Trophoblast cell (in vitro differentiated cells and primary cell): ENCODE results near the gene RHBDL1.

Experiments used
- DNase-seq, 2 donors: peaks; one replicate each; pipeline ENCODE4 v3.0.0-alpha.2; 2016
- H2AFZ ChIP-seq: 2 replicates; pipeline ENCODE4 v1.6.1; 2013; ENCODE audit warnings: low read length, moderate library complexity, mild to moderate bottlenecking; ENCODE audit not compliant: insufficient read depth, poor library complexity
- H2AK5ac ChIP-seq: 2 replicates; pipeline ENCODE4 v1.6.1; 2013; ENCODE audit warnings: mild to moderate bottlenecking, low read length
- H2BK120ac ChIP-seq: 2 replicates; pipeline ENCODE4 v1.6.1; 2013; ENCODE audit warnings: low read length, mild to moderate bottlenecking, moderate library complexity; ENCODE audit not compliant: insufficient read depth, poor library complexity
- H2BK12ac ChIP-seq: 2 replicates; pipeline ENCODE4 v1.6.1; 2013; ENCODE audit warnings: mild to moderate bottlenecking, low read length, moderate library complexity
- H2BK5ac ChIP-seq: 2 replicates; pipeline ENCODE4 v1.6.1; 2013; ENCODE audit warnings: low read length, low read depth, moderate library complexity, mild to moderate bottlenecking; ENCODE audit not compliant: poor library complexity
- H3K14ac ChIP-seq: 2 replicates; pipeline ENCODE4 v1.6.1; 2013; ENCODE audit warnings: mild to moderate bottlenecking, low read length
- H3K18ac ChIP-seq: 2 replicates; pipeline ENCODE4 v1.6.1; 2013; ENCODE audit warnings: mild to moderate bottlenecking, low read length
- H3K23ac ChIP-seq: 2 replicates; pipeline ENCODE4 v1.6.1; 2013; ENCODE audit warnings: low read length
- H3K27ac ChIP-seq: 2 replicates; pipeline ENCODE4 v1.5.1; 2013; ENCODE audit warnings: low read depth, mild to moderate bottlenecking, inconsistent platforms, low read length, moderate library complexity
- H3K27me3 ChIP-seq: 2 replicates; pipeline ENCODE4 v1.6.1; 2013; ENCODE audit warnings: inconsistent platforms, mild to moderate bottlenecking, low read length, moderate library complexity; ENCODE audit not compliant: insufficient read depth
- H3K36me3 ChIP-seq, 2 experiments: 1 replicate in 1 of 2; 2 replicates in 1 of 2; pipeline ENCODE4 v1.6.1; 2013; ENCODE audit warnings: low read length in 2 of 2, mild to moderate bottlenecking in 2 of 2, moderate library complexity in 1 of 2; ENCODE audit not compliant: insufficient read depth in 2 of 2, control insufficient read depth in 1 of 2
- H3K4ac ChIP-seq: 2 replicates; pipeline ENCODE4 v1.6.1; 2013; ENCODE audit warnings: low read depth, mild to moderate bottlenecking, low read length, moderate library complexity
- H3K4me1 ChIP-seq, 2 experiments: 1 replicate in 1 of 2; 2 replicates in 1 of 2; pipeline ENCODE4 v1.6.1; 2013; ENCODE audit warnings: low read length in 2 of 2, mild to moderate bottlenecking in 2 of 2, moderate library complexity in 1 of 2; ENCODE audit not compliant: insufficient read depth in 2 of 2, control insufficient read depth in 1 of 2
- H3K4me2 ChIP-seq: 2 replicates; pipeline ENCODE4 v1.6.1; 2013; ENCODE audit warnings: inconsistent platforms, mild to moderate bottlenecking, low read length, moderate library complexity
- H3K4me3 ChIP-seq: 2 replicates; pipeline ENCODE4 v1.5.1; 2013; ENCODE audit warnings: mild to moderate bottlenecking, low read depth, low read length, inconsistent platforms
- H3K79me1 ChIP-seq: one replicate; pipeline ENCODE4 v1.6.1; 2013; ENCODE audit warnings: low read length
- H3K79me2 ChIP-seq: 2 replicates; pipeline ENCODE4 v1.6.1; 2013; ENCODE audit warnings: low read length, mild to moderate bottlenecking; ENCODE audit not compliant: control insufficient read depth, insufficient read depth, poor library complexity
- H3K9ac ChIP-seq: 2 replicates; pipeline ENCODE4 v1.6.1; 2013; ENCODE audit warnings: mild to moderate bottlenecking, low read length
- H3K9me3 ChIP-seq: 2 replicates; pipeline ENCODE4 v1.6.1; 2013; ENCODE audit warnings: low read depth, mild to moderate bottlenecking, control low read depth, inconsistent platforms, low read length; ENCODE audit not compliant: insufficient read depth
- H4K12ac ChIP-seq: 2 replicates; pipeline ENCODE4 v1.6.1; 2013; ENCODE audit warnings: low read depth, mild to moderate bottlenecking, low read length, moderate library complexity
- H4K8ac ChIP-seq: 2 replicates; pipeline ENCODE4 v1.6.1; 2013; ENCODE audit warnings: low read depth, mild to moderate bottlenecking, low read length, moderate library complexity
- H4K91ac ChIP-seq: one replicate; pipeline ENCODE4 v1.6.1; 2013; ENCODE audit warnings: low read depth, mild to moderate bottlenecking, low read length, moderate library complexity
- WGBS: extraction: QIAGEN DNeasy Blood & Tissue Kit; methylation state at CpG from one replicate; pipeline ENCODE4 v1.1.7; 2013; ENCODE audit warnings: missing lambda C conversion rate; ENCODE audit not compliant: insufficient read length, insufficient coverage; ENCODE audit errors: extremely low coverage; 5-methylcytosine and 5-hydroxymethylcytosine counted together

RHBDL1 gene

GRCh38 chr16:693766-694165 lies 18.3 kb downstream of the RHBDL1 start:
- Histone ChIP-seq H3K9me3 (peaks cover 14% of the 10 kb centered on the region), H2BK5ac (no peak overlapping the region), H2BK12ac (no peak overlapping the region), H3K79me2 (peaks cover 4% of the 10 kb centered on the region), H3K79me1 (peaks cover 5% of the 10 kb centered on the region), H4K12ac (no peak overlapping the region), H3K23ac (no peak overlapping the region), H3K27me3 (peaks cover 33% of the 10 kb centered on the region), H4K8ac (no peak overlapping the region), H3K18ac (no peak overlapping the region), H3K4ac (no peak overlapping the region), H2AFZ (no peak overlapping the region), H3K9ac (no peak overlapping the region), H4K91ac (no peak overlapping the region), H2AK5ac (no peak overlapping the region), H3K4me1 (peaks cover 11 to 21% of the 10 kb centered on the region in 2 experiments), H3K4me3 (no peak overlapping the region), H3K27ac (no peak overlapping the region), H2BK120ac (no peak overlapping the region), H3K36me3 (no peaks in the 10 kb centered on the region), H3K14ac (no peak overlapping the region), H3K4me2 (no peak overlapping the region)
- DNase-seq: no peak
- WGBS: no CpG with 5 or more reads among the region's 37 CpGs

- Histone ChIP-seq H2BK120ac (no peak overlapping the region), H3K4me3 (no peak overlapping the region), H3K9ac (no peak overlapping the region), H3K4ac (no peak overlapping the region), H3K14ac (no peak overlapping the region), H3K79me1 (peaks cover 5% of the 10 kb centered on the region), H3K27ac (no peak overlapping the region), H3K23ac (no peak overlapping the region), H3K4me1 (peaks cover 11 to 17% of the 10 kb centered on the region in 2 experiments), H3K36me3 (no peaks in the 10 kb centered on the region), H2BK5ac (no peak overlapping the region), H2BK12ac (no peak overlapping the region), H2AFZ (no peak overlapping the region), H2AK5ac (no peak overlapping the region), H4K91ac (no peak overlapping the region), H3K4me2 (no peak overlapping the region), H4K12ac (no peak overlapping the region), H3K18ac (no peak overlapping the region), H3K9me3 (peaks cover 14% of the 10 kb centered on the region), H3K27me3 (peaks cover 33% of the 10 kb centered on the region), H4K8ac (no peak overlapping the region), H3K79me2 (peaks cover 4% of the 10 kb centered on the region)
- peak; percentile 90 to 94 for DNase-seq
- no CpG with 5 or more reads among the region's 64 CpGs for WGBS
These were observed 18.9 kb downstream of the RHBDL1 start for GRCh38 chr16:694187-694862.

GRCh38 chr16:694863-695354 lies 19.4 kb downstream of the RHBDL1 start:
- H3K4me3 ChIP-seq: peak overlapping the region; percentile 25
- H3K9me3 ChIP-seq: peaks cover 14% of the 10 kb centered on the region
- H3K27ac ChIP-seq: no peak overlapping the region
- no peak overlapping the region for H2BK120ac ChIP-seq
- H4K91ac ChIP-seq: no peak overlapping the region
- H2BK12ac ChIP-seq: no peak overlapping the region
- H4K8ac ChIP-seq: no peak overlapping the region
- no peak overlapping the region for H3K18ac ChIP-seq
- peaks cover 5 to 12% of the 10 kb centered on the region in 2 experiments for H3K4me1 ChIP-seq
- peaks cover 2% of the 10 kb centered on the region for H3K79me2 ChIP-seq
- no peak overlapping the region for H3K23ac ChIP-seq
- no peak overlapping the region for H2AK5ac ChIP-seq
- H3K14ac ChIP-seq: no peak overlapping the region
- peaks cover 33% of the 10 kb centered on the region for H3K27me3 ChIP-seq
- no peak overlapping the region for H2BK5ac ChIP-seq
- no peak for DNase-seq
- H3K36me3 ChIP-seq: no peaks in the 10 kb centered on the region
- peaks cover 3% of the 10 kb centered on the region for H3K79me1 ChIP-seq
- no peak overlapping the region for H3K4ac ChIP-seq
- H3K4me2 ChIP-seq: no peak overlapping the region
- H4K12ac ChIP-seq: no peak overlapping the region
- H3K9ac ChIP-seq: no peak overlapping the region
- no CpG with 5 or more reads among the region's 37 CpGs for WGBS
- no peak overlapping the region for H2AFZ ChIP-seq

- Histone ChIP-seq H3K9ac (no peak overlapping the region), H3K14ac (no peak overlapping the region), H2AFZ (no peak overlapping the region), H2BK12ac (no peak overlapping the region), H3K4me1 (peaks cover 5 to 12% of the 10 kb centered on the region in 2 experiments), H3K79me2 (no peaks in the 10 kb centered on the region), H3K36me3 (no peaks in the 10 kb centered on the region), H3K27ac (no peak overlapping the region), H2BK120ac (no peak overlapping the region), H3K27me3 (peaks cover 37% of the 10 kb centered on the region), H3K4ac (no peak overlapping the region), H3K4me3 (peak overlapping the region; percentile 55), H3K23ac (no peak overlapping the region), H3K4me2 (no peak overlapping the region), H4K12ac (no peak overlapping the region), H4K8ac (no peak overlapping the region), H2AK5ac (no peak overlapping the region), H3K18ac (no peak overlapping the region), H4K91ac (no peak overlapping the region), H3K9me3 (peaks cover 14% of the 10 kb centered on the region), H3K79me1 (no peaks in the 10 kb centered on the region), H2BK5ac (no peak overlapping the region)
- peak; percentile 44 to 57 for DNase-seq
- WGBS: no CpG with 5 or more reads among the region's 71 CpGs
These were observed 20.1 kb downstream of the RHBDL1 start for GRCh38 chr16:695355-696089.
